Vagina (tissue), 2 donors: ENCODE data around the gene FAM3C. TPM values are rescaled to one million over a fixed set of nuclear protein-coding genes. Genes with fewer than 3 reads are reported as not detected.
"Not testable (repeated sequence)": the region's sequence is repeated elsewhere in the genome, so short reads cannot be mapped to it uniquely, and the experiment has no call there.

Source experiments
- DNase-seq, 2 donors: peaks; one replicate each; pipeline ENCODE4 v3.0.0-alpha.2; 2017; ENCODE audit errors: extremely low spot score in 2 of 2
- H3K27ac ChIP-seq: fragments of 200-600 bp; sonication (generic); one replicate; pipeline ENCODE4 v1.5.1; 2019
- H3K27me3 ChIP-seq: fragments of 200-600 bp; sonication (generic); one replicate; pipeline ENCODE4 v1.5.1; 2019
- H3K36me3 ChIP-seq, 2 donors: fragments of 200-600 bp; sonication (generic); one replicate each; pipeline ENCODE4 v1.5.1; 2017 to 2019
- H3K4me1 ChIP-seq: fragments of 200-600 bp; sonication (generic); one replicate; pipeline ENCODE4 v1.5.1; 2019
- H3K4me3 ChIP-seq, 2 donors: fragments of 200-600 bp; sonication (generic); 1 replicate in 1 of 2; 2 replicates in 1 of 2; pipeline ENCODE4 v1.5.1; 2016 to 2019
- H3K9me3 ChIP-seq: fragments of 200-600 bp; sonication (generic); one replicate; pipeline ENCODE4 v1.5.1; 2019
- CTCF ChIP-seq, 3 experiments: fragments of 450-650 bp in 2 of 3; fragments of 200-600 bp in 1 of 3; sonication (generic) in 1 of 3; IDR thresholded peaks; one replicate each; pipeline ENCODE4 v1.5.1; 2017 to 2019; ENCODE audit warnings: antibody characterized with exemption in 3 of 3, mild to moderate bottlenecking in 2 of 3, moderate library complexity in 2 of 3
- POLR2A ChIP-seq, 2 donors: fragments of 450-650 bp; IDR thresholded peaks; one replicate each; pipeline ENCODE4 v1.6.1; 2017; ENCODE audit warnings: antibody characterized with exemption in 2 of 2, mild to moderate bottlenecking in 2 of 2, moderate library complexity in 2 of 2
- POLR2AphosphoS5 ChIP-seq, 2 donors: sonication (generic); formaldehyde crosslinking; IDR thresholded peaks; one replicate each; pipeline ENCODE4 v1.9.0; 2017; ENCODE audit warnings: antibody characterized with exemption in 2 of 2, mild to moderate bottlenecking in 2 of 2, low read depth in 1 of 2; ENCODE audit not compliant: insufficient read depth in 1 of 2
- intact Hi-C: fragments of 100-400 bp; cut with DNase I; formaldehyde crosslinking; loops from one replicate; pipeline ENCODE4 v1.15.1; 2023
- total RNA-seq: library from RNA; depleted of rRNA; stranded (reverse); fragments of >200 nt; gene quantifications from one replicate; pipeline ENCODE4 v1.2.3, GENCODE V29; 2016

The FAM3C gene
- total RNA-seq, 1 donor from 2014 or later: 36.1 TPM

- TF ChIP-seq POLR2A (IDR thresholded peaks at IDR 0.05) (no peak), POLR2AphosphoS5 (IDR thresholded peaks at IDR 0.05; ENCODE audit: insufficient read depth in 1 of 2, low read depth in 1 of 2) (no peak), CTCF (IDR thresholded peaks at IDR 0.05) (no peak)
These were observed 35.4 kb upstream of the FAM3C start for GRCh38 chr7:121431389-121431995.

DNA sequence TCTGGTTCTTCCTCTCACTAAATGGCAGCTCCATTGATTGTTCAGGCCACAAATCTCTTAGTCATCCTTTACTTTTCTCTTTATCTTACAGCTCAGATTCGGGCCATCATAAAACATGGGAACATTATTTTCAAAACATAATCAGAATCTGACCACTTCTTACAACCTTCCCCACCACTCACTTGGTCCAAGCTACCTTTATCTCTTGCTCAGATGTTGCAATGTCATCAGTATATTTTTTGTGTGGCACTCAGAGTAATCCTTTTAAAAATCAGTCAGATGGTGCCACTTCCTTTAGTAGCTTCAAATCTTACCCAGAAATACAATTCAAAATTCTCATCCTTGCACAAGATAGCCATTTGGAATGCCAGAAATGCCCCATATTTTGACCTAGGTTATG is 34.5 kb upstream of the FAM3C start:
- Histone ChIP-seq H3K27ac (no peak overlapping the region), H3K9me3 (no peaks in the 10 kb centered on the region), H3K4me3 (no peak overlapping the region), H3K36me3 (no peaks in the 10 kb centered on the region), H3K27me3 (no peaks in the 10 kb centered on the region), H3K4me1 (no peaks in the 10 kb centered on the region)
- DNase-seq: no peak
- intact Hi-C loops: no loop called here
- TF ChIP-seq CTCF (IDR thresholded peaks at IDR 0.05) (no peak), POLR2A (IDR thresholded peaks at IDR 0.05) (no peak), POLR2AphosphoS5 (IDR thresholded peaks at IDR 0.05; ENCODE audit: insufficient read depth in 1 of 2, low read depth in 1 of 2) (no peak)

More at GRCh38 chr7:121431389-121431995, 35.4 kb upstream of the FAM3C start:
- no peaks in the 10 kb centered on the region for H3K36me3 ChIP-seq
- no peak overlapping the region for H3K27ac ChIP-seq
- intact Hi-C loops: no loop called here
- H3K4me3 ChIP-seq: no peak overlapping the region
- no peaks in the 10 kb centered on the region for H3K9me3 ChIP-seq
- no peaks in the 10 kb centered on the region for H3K4me1 ChIP-seq
- DNase-seq: no peak
- H3K27me3 ChIP-seq: no peaks in the 10 kb centered on the region

GRCh38 chr7:121429798-121430197 is 33.7 kb upstream of the FAM3C start:
- no peaks in the 10 kb centered on the region for H3K27me3 ChIP-seq
- intact Hi-C loops: no loop called here
- no peaks in the 10 kb centered on the region for H3K36me3 ChIP-seq
- no peaks in the 10 kb centered on the region for H3K4me1 ChIP-seq
- TF ChIP-seq POLR2A (IDR thresholded peaks at IDR 0.05) (no peak), POLR2AphosphoS5 (IDR thresholded peaks at IDR 0.05; ENCODE audit: insufficient read depth in 1 of 2, low read depth in 1 of 2) (no peak), CTCF (IDR thresholded peaks at IDR 0.05) (no peak)
- H3K9me3 ChIP-seq: no peaks in the 10 kb centered on the region
- no peak overlapping the region for H3K4me3 ChIP-seq
- no peak for DNase-seq
- no peak overlapping the region for H3K27ac ChIP-seq

DNA sequence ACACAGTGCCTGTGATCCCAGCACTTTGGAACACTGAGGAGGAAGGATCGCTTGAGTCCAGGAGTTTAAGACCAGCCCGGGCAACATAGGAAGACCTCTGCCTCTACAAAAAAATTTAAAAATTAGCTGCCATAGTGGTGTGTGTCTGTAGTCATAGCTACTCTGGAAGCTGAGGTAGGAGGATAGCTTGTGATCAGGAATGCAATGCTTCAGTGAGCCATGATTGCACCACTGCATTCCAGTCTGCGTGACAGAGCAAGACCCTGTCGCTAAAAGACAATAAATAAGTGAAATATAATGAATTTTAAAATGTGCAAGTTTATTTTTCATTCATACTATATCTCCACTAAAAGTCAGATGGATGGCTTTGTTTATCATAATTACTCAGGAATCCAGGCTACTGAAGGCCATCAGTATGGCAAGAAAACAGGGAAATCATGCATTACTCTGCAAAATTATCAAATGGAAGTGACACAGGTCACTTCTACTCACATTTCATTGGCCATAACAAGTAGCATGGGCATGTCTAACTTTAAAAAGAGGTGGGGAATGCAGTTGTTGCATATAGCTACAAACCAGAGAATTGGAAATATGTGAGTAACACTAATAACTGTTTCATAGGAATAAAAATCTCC is 32.9 kb upstream of the FAM3C start:
- no peak for DNase-seq
- intact Hi-C loops: no loop called here
- H3K4me3 ChIP-seq: no peak overlapping the region
- H3K27ac ChIP-seq: no peak overlapping the region
- H3K36me3 ChIP-seq: no peaks in the 10 kb centered on the region
- TF ChIP-seq POLR2A (IDR thresholded peaks at IDR 0.05): no peak
- TF ChIP-seq POLR2AphosphoS5 (IDR thresholded peaks at IDR 0.05; ENCODE audit: insufficient read depth in 1 of 2, low read depth in 1 of 2): no peak
- TF ChIP-seq CTCF (IDR thresholded peaks at IDR 0.05): no peak
- H3K4me1 ChIP-seq: no peaks in the 10 kb centered on the region
- H3K27me3 ChIP-seq: no peaks in the 10 kb centered on the region
- H3K9me3 ChIP-seq: no peaks in the 10 kb centered on the region

DNA sequence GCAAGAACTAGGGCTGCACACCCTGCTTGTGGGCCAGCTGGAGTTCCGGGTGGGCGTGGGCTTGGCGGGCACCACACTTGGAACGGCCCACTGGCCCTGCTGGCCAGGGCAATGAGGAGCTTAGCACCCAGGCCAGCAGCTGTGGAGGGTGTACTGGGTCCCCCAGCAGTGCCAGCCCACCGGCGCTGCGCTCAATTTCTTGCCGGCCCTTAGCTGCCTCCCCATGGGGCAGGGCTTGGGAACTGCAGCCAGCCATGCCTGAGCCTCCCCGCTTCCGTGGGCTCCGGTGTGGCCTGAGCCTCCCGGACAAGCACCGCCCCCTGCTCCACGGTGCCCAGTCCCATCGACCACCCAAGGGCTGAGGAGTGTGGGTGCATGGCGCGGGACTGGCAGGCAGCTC is 25.6 kb upstream of the FAM3C start:
- intact Hi-C loops, H3K36me3 ChIP-seq, H3K27me3 ChIP-seq, H3K4me1 ChIP-seq, H3K4me3 ChIP-seq, H3K9me3 ChIP-seq, H3K27ac ChIP-seq, DNase-seq: not testable (repeated sequence)
